Stimulated activated CD4-positive, alpha-beta T cell treated with anti-CD3 and anti-CD28 coated beads, Interleukin-4, amount 100 ng/mL, for 1 hour (primary cell): ENCODE data around the gene DDAH2.

Experiments used
- DNase-seq: peaks from one replicate; pipeline ENCODE4 v3.0.0-alpha.2; 2020

Gene DDAH2

DNA sequence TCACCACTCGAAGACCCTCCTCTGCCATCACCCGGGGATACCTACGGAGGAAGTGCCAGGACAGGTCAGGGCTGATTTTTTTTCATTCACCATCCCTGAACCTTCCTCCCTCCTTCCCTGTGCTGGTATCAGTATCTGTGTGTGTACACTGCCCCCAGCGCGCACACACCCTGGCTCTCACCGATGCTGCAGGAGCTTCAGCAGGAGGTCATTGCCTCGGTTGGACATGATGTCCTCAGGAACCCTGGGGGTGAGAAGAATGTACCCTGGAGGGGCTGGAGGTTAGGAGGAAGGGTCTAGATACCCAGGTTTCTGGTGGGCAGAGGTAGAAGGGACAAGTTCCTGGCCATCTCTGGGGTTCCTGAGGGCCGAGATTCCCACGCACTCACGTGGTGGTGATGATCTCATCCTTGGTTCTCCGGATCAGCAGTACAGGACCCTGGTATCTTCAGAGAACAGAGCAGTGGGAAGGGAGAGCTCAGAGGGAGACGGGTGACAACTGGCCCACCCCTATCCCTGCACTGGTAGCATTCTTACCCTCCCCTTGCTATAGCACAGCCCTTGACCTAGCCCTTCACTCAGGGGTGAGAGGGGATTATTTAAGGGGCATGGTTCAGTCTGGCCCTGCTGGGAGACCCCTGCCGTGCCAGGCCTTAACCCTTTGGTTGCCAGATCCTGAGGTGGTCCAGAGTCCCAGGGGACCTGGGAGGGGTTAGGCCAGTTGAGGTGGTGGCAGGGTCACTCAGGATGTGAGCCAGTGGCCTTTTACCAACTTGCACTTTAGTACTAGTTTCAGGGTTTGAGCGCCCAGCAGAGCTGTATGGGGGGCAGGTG, 41.0 kb downstream of the DDAH2 start:
- DNase-seq, result no peak

GRCh38 chr6:31687321-31687720, 41.8 kb downstream of the DDAH2 start:
- DNase-seq, result no peak

DNA sequence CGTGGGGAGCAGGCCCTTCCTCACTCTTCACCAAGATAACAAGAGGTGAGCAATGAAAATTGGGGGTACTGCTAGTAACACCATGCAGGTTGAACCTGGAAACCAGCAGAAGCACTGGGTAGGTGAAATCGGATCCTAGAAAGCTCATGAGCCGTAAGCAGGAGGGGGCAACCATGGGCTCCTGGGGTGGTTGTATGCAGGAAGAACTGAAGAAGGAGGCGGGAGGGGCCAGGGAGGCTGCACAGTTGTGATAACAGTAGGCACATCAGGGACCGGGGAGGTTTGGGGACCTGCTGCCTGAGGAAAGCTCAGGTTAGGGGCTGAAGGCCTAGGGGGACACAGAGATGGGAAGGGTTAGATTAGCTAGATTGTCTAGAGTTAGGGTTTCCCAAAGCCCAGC, 42.6 kb downstream of the DDAH2 start:
- no peak for DNase-seq

DNA sequence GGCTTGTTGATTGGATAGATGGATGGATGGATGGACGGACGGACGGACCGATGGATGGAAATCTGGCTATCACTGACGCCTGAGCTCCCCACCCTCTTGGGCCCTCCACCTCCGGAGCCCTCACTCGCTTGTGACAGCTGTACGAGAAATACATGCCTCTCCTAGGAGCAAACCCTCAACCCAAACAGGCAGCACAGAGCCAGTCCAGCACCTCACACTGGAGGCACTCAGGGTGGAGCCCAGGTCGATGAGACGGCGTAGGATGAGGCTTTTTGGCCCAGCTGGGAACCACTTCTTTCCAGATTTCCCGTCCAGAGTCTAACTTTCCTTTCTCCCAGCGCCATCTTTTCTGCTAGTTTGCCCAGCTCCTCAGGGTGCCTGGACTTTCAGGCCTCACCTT, 45.5 kb downstream of the DDAH2 start:
- DNase-seq, result no peak

DNA sequence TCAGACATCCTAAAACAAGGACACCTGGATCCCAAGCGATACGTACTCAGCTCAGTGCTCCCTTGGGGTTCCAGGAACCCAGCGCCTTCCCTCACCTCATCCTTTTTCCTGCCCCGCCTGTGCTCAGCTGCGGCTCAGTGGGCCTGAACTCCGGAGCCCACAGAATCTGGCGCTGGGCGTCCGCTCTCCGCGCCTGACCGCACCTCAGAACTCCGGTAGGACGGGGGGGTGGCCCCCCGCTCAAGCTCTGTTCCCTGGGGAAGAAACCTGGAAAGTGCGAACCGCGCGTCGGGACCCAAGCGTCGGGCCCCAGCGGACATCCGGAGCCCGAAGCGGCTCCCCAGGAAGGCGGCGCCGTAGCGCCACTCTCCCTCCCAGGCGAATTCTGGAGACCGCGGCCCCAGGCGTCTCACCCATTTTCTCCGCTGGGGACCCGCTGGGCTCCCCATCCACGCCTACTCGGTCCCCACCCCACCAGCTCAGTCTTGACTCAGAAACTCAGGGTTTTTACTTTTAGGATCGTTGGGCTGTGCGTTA, 47.9 kb downstream of the DDAH2 start:
- peak; percentile 48 for DNase-seq

- peak; percentile 61 for DNase-seq
These were observed 48.6 kb downstream of the DDAH2 start, which contains the start of gene LY6G5C for GRCh38 chr6:31680226-31681134. LY6G5C (minus strand) TSS chr6:31681067; CDS start chr6:31680373, 694 bp downstream.

DNA sequence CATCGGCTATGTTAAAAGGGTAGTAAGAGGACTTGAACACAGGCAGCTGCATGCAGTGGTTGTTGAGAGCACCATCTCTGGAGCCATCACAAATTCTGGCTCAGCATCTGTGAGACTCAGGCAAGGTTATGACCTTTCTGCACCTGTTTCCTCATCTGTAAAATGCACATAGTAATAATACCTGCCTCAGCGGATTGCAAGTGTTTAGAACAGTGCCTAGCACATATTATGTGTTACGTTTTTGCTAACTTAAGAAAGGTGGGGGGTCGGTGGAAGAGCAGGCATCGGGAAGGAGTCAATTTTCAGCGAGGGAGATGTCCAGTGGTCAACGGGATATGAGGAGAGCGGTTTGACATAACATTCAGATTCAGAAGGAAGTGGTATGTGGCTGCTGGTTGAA, 51.1 kb downstream of the DDAH2 start:
- DNase-seq, result no peak
